ENCODE measurements around the gene LSM4. TPM values are rescaled to one million over a fixed set of nuclear protein-coding genes. Genes with fewer than 3 reads are reported as not detected.

Gene LSM4
- total and polyA plus RNA-seq, 2 of the 13 experiments (the other 11 are each of a cell fraction or from before 2014, with no cell fraction given) = 65.8 to 166 TPM

GRCh38 chr19:18322318-18322758 lies 538 bp downstream of the LSM4 start (continued):
- TF ChIP-seq GMEB2 (CRISPR knock-in tag; IDR thresholded peaks at IDR 0.05; ENCODE audit: low read depth) (no peak), SOX13 (IDR thresholded peaks at IDR 0.05) (no peak), SOX13 (CRISPR knock-in tag; conservative IDR thresholded peaks at IDR 0.05 in 1 of 2, IDR thresholded peaks at IDR 0.05 in 1 of 2) (no peak), REL (CRISPR knock-in tag; conservative IDR thresholded peaks at IDR 0.05) (0 out of 2 replicates have a peak, but pooled peaks have one; percentile 29), KDM5A (IDR thresholded peaks at IDR 0.05; ENCODE audit: borderline replicate concordance, low read length) (0 out of 2 replicates have a peak, but pooled peaks have one; percentile 38), JARID2 (CRISPR knock-in tag; IDR thresholded peaks at IDR 0.05; ENCODE audit: insufficient replicate concordance) (no peak), KDM3A (CRISPR knock-in tag; IDR thresholded peaks at IDR 0.05; ENCODE audit: low read depth) (no peak), ZNF512B (CRISPR knock-in tag; IDR thresholded peaks at IDR 0.05; ENCODE audit: borderline replicate concordance) (no peak), HNRNPUL1 (IDR thresholded peaks at IDR 0.05; ENCODE audit: low read depth, low read length) (no peak), HMGXB4 (CRISPR knock-in tag; IDR thresholded peaks at IDR 0.05; ENCODE audit: borderline replicate concordance in 1 of 2, low read depth in 1 of 2) (peak in 1 of 2 experiments; percentile 24; a peak in 1 of 4 replicates), PPARG (CRISPR knock-in tag; conservative IDR thresholded peaks at IDR 0.05) (no peak), DNMT3B (CRISPR knock-in tag; conservative IDR thresholded peaks at IDR 0.05) (no peak), RAD21 (CRISPR knock-in tag; IDR thresholded peaks at IDR 0.05) (0 out of 2 replicates have a peak, but pooled peaks have one; percentile 23), ZFP90 (CRISPR knock-in tag; IDR thresholded peaks at IDR 0.05; ENCODE audit: borderline replicate concordance) (no peak), ARID4A (CRISPR knock-in tag; IDR thresholded peaks at IDR 0.05; ENCODE audit: borderline replicate concordance) (no peak), HES4 (CRISPR knock-in tag; IDR thresholded peaks at IDR 0.05; ENCODE audit: borderline replicate concordance) (no peak), NFIB (CRISPR knock-in tag; IDR thresholded peaks at IDR 0.05; ENCODE audit: borderline replicate concordance) (no peak), ZNF224 (CRISPR knock-in tag; IDR thresholded peaks at IDR 0.05) (no peak), TEAD3 (CRISPR knock-in tag; optimal IDR thresholded peaks at IDR 0.05; ENCODE audit: borderline replicate concordance) (peak; percentile 79)
